Tibial nerve (tissue), 4 donors: ENCODE measurements around the gene SORCS2. TPM values are rescaled to one million over a fixed set of nuclear protein-coding genes. Genes with fewer than 3 reads are reported as not detected.

Experiments
- DNase-seq, 2 donors: peaks; one replicate each; pipeline ENCODE4 v3.0.0-alpha.2; 2019; ENCODE audit warnings: low spot score in 2 of 2
- H3K27ac ChIP-seq, 4 donors: fragments of 200-600 bp; sonication (generic) in 3 of 4; one replicate each; pipeline ENCODE4 v1.5.1; 2017 to 2019; ENCODE audit warnings: mild to moderate bottlenecking in 1 of 4
- H3K27me3 ChIP-seq, 2 donors: fragments of 200-600 bp; sonication (generic) in 1 of 2; one replicate each; pipeline versions ENCODE4 v1.5.1 to v1.6.0; 2017 to 2019
- H3K36me3 ChIP-seq, 3 donors: fragments of 200-600 bp; sonication (generic); one replicate each; pipeline ENCODE4 v1.5.1; 2018 to 2019
- H3K4me1 ChIP-seq, 4 donors: fragments of 200-600 bp; sonication (generic) in 3 of 4; one replicate each; pipeline ENCODE4 v1.5.1; 2017 to 2019
- H3K4me3 ChIP-seq, 4 donors: fragments of 200-600 bp; sonication (generic) in 3 of 4; one replicate each; pipeline ENCODE4 v1.5.1; 2017 to 2019; ENCODE audit warnings: mild to moderate bottlenecking in 1 of 4, moderate library complexity in 1 of 4
- H3K9me3 ChIP-seq, 4 donors: fragments of 200-600 bp; sonication (generic) in 3 of 4; one replicate each; pipeline ENCODE4 v1.5.1; 2017 to 2019
- EP300 ChIP-seq, 2 donors: sonication (generic); formaldehyde crosslinking; IDR thresholded peaks; one replicate each; pipeline ENCODE4 v1.6.1; 2017; ENCODE audit warnings: antibody characterized with exemption in 2 of 2, mild to moderate bottlenecking in 1 of 2
- POLR2A ChIP-seq, 2 donors: fragments of 450-650 bp; IDR thresholded peaks; one replicate each; pipeline ENCODE4 v1.6.1; 2017; ENCODE audit warnings: antibody characterized with exemption in 2 of 2, mild to moderate bottlenecking in 2 of 2, moderate library complexity in 2 of 2
- WGBS, 2 donors: methylation state at CpG; one replicate each; pipeline ENCODE4 v1.1.5; 2018; 5-methylcytosine and 5-hydroxymethylcytosine counted together
- total RNA-seq, 4 donors: library from RNA; depleted of rRNA; stranded (reverse); fragments of >200 nt; gene quantifications; one replicate each; pipeline ENCODE4 v1.1.0, GENCODE V29; 2016
- TF ChIP-seq, protein P1 (sequence below), 5 experiments: fragments of 200-600 bp in 3 of 5; fragments of 450-650 bp in 2 of 5; sonication (generic) in 3 of 5; IDR thresholded peaks; one replicate each; pipeline ENCODE4 v1.5.1; 2016 to 2019; ENCODE audit warnings: antibody characterized with exemption in 5 of 5, mild to moderate bottlenecking in 3 of 5, moderate library complexity in 2 of 5

The SORCS2 gene
- total RNA-seq, 4 donors from 2014 or later, result 15.6 to 48.9 (median 38.3) TPM

GRCh38 chr4:7535094-7535493, 342.8 kb downstream of the SORCS2 start:
- Histone ChIP-seq H3K36me3 (peaks cover 0 to 13% (median 0%) of the 10 kb centered on the region in 3 donors), H3K4me3 (no peak overlapping the region), H3K9me3 (peaks cover 0 to 12% (median 0%) of the 10 kb centered on the region in 4 donors), H3K27ac (no peak overlapping the region), H3K4me1 (peaks cover 0 to 21% (median 0%) of the 10 kb centered on the region in 4 donors), H3K27me3 (no peaks in the 10 kb centered on the region)
- TF ChIP-seq, protein P1, sequence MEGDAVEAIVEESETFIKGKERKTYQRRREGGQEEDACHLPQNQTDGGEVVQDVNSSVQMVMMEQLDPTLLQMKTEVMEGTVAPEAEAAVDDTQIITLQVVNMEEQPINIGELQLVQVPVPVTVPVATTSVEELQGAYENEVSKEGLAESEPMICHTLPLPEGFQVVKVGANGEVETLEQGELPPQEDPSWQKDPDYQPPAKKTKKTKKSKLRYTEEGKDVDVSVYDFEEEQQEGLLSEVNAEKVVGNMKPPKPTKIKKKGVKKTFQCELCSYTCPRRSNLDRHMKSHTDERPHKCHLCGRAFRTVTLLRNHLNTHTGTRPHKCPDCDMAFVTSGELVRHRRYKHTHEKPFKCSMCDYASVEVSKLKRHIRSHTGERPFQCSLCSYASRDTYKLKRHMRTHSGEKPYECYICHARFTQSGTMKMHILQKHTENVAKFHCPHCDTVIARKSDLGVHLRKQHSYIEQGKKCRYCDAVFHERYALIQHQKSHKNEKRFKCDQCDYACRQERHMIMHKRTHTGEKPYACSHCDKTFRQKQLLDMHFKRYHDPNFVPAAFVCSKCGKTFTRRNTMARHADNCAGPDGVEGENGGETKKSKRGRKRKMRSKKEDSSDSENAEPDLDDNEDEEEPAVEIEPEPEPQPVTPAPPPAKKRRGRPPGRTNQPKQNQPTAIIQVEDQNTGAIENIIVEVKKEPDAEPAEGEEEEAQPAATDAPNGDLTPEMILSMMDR (IDR thresholded peaks at IDR 0.05), result no peak
- TF ChIP-seq EP300 (IDR thresholded peaks at IDR 0.05), result no peak
- no peak for TF ChIP-seq POLR2A (IDR thresholded peaks at IDR 0.05)
- DNase-seq, result no peak
- WGBS, 2 donors, result 90% methylated on average over 10 of the region's 10 CpGs

DNA sequence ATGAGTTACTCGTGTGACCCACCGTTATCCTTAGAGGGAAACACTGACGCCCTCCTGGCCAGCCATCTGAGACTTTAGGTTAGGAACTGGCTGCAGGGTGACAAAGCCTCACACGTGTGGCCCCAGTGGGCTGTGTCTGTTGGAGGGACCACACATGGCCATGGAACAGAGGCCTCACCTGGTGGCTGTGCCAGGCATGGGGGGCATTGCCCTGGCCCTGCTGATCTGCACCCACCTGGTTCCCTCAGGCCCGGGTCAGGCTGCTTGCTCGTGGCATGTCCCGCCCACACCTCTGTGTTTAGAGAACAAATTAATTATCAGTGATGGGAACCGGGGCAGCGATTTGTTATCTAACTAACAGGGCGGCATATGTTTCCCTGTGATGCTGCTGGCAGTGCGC, 343.3 kb downstream of the SORCS2 start:
- TF ChIP-seq EP300 (IDR thresholded peaks at IDR 0.05), result no peak
- TF ChIP-seq, protein P1 (IDR thresholded peaks at IDR 0.05), result no peak
- no peak for TF ChIP-seq POLR2A (IDR thresholded peaks at IDR 0.05)
- DNase-seq, result no peak
- Histone ChIP-seq H3K36me3 (peaks cover 0 to 13% (median 0%) of the 10 kb centered on the region in 3 donors), H3K9me3 (peaks cover 0 to 12% (median 0%) of the 10 kb centered on the region in 4 donors), H3K4me1 (peaks cover 0 to 19% (median 0%) of the 10 kb centered on the region in 4 donors), H3K4me3 (no peak overlapping the region), H3K27ac (no peak overlapping the region), H3K27me3 (no peaks in the 10 kb centered on the region)
- WGBS, 2 donors, result 81 to 86% methylated on average over 11 of the region's 11 CpGs

DNA sequence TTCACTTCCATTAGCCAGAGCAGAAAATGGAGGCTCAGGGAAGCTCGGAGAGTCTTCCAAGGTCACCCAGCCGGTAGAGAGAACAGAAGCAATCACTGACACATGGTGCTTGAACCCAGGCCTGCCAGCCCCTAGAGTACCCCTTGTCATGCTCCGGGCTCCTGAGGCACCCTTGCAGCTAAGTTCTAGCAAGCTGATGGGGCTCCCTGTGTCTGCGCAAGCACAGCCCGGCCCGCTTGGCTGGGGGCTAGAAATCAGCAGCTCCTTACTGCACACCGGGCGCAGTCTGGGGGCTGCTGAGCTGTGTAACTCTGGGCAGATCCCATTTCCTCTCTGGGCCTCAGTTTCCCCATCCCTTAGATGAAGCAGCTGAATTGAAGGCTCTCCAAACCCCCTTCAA, 344.5 kb downstream of the SORCS2 start:
- H3K9me3 ChIP-seq, result peaks cover 0 to 12% (median 0%) of the 10 kb centered on the region in 4 donors
- TF ChIP-seq, protein P1 (IDR thresholded peaks at IDR 0.05), result no peak
- no peak for TF ChIP-seq EP300 (IDR thresholded peaks at IDR 0.05)
- no peak for TF ChIP-seq POLR2A (IDR thresholded peaks at IDR 0.05)
- H3K27me3 ChIP-seq, result no peaks in the 10 kb centered on the region
- H3K4me3 ChIP-seq, result no peak overlapping the region
- peaks cover 0 to 19% (median 0%) of the 10 kb centered on the region in 4 donors for H3K4me1 ChIP-seq
- 91 to 92% methylated on average over 6 to 8 of the region's 8 CpGs for WGBS, 2 donors
- no peak overlapping the region for H3K27ac ChIP-seq
- H3K36me3 ChIP-seq, result peaks cover 0 to 13% (median 0%) of the 10 kb centered on the region in 3 donors
- no peak for DNase-seq

- no peak for TF ChIP-seq POLR2A (IDR thresholded peaks at IDR 0.05)
- no peak for TF ChIP-seq EP300 (IDR thresholded peaks at IDR 0.05)
- TF ChIP-seq, protein P1 (IDR thresholded peaks at IDR 0.05), result no peak
- DNase-seq, result no peak
- H3K9me3 ChIP-seq, result peaks cover 0 to 12% (median 0%) of the 10 kb centered on the region in 4 donors
- H3K36me3 ChIP-seq, result peaks cover 0 to 13% (median 0%) of the 10 kb centered on the region in 3 donors
- WGBS, 2 donors, result 73 to 81% methylated on average over 8 of the region's 8 CpGs
- no peak overlapping the region for H3K27ac ChIP-seq
- peaks cover 0 to 13% (median 0%) of the 10 kb centered on the region in 4 donors for H3K4me1 ChIP-seq
- no peak overlapping the region for H3K4me3 ChIP-seq
- H3K27me3 ChIP-seq, result no peaks in the 10 kb centered on the region
These were observed 345.6 kb downstream of the SORCS2 start for GRCh38 chr4:7537853-7538400.

GRCh38 chr4:7538518-7538917, 346.2 kb downstream of the SORCS2 start:
- H3K27ac ChIP-seq, result no peak overlapping the region
- DNase-seq, result no peak
- peaks cover 0 to 13% (median 0%) of the 10 kb centered on the region in 3 donors for H3K36me3 ChIP-seq
- WGBS, 2 donors, result 76 to 82% methylated on average over 8 of the region's 8 CpGs
- peaks cover 0 to 8% (median 0%) of the 10 kb centered on the region in 4 donors for H3K4me1 ChIP-seq
- H3K9me3 ChIP-seq, result peaks cover 0 to 12% (median 0%) of the 10 kb centered on the region in 4 donors
- no peaks in the 10 kb centered on the region for H3K27me3 ChIP-seq
- TF ChIP-seq EP300 (IDR thresholded peaks at IDR 0.05), result no peak
- TF ChIP-seq, protein P1 (IDR thresholded peaks at IDR 0.05), result no peak
- TF ChIP-seq POLR2A (IDR thresholded peaks at IDR 0.05), result no peak
- H3K4me3 ChIP-seq, result no peak overlapping the region
